Mesenchymal stem cell (in vitro differentiated cells and primary cell): ENCODE results near the gene ARG1.

Source experiments
- DNase-seq: peaks from one replicate; pipeline ENCODE4 v3.0.0-alpha.2; 2013
- H2AFZ ChIP-seq: one replicate; pipeline ENCODE4 v1.6.1; 2013; ENCODE audit warnings: low read depth, mild to moderate bottlenecking, control low read depth, inconsistent platforms, low read length, moderate library complexity
- H2AK5ac ChIP-seq: 2 replicates; pipeline ENCODE4 v1.6.1; 2013; ENCODE audit warnings: low read length, moderate library complexity, mild to moderate bottlenecking, inconsistent platforms; ENCODE audit not compliant: severe bottlenecking
- H2BK120ac ChIP-seq: one replicate; pipeline ENCODE4 v1.6.1; 2013; ENCODE audit warnings: low read depth, mild to moderate bottlenecking, inconsistent platforms, low read length, moderate library complexity
- H2BK12ac ChIP-seq, 2 experiments: one replicate each; pipeline ENCODE4 v1.6.1; 2013; ENCODE audit warnings: inconsistent platforms in 2 of 2, low read length in 2 of 2, mild to moderate bottlenecking in 2 of 2, moderate library complexity in 2 of 2, control low read depth in 1 of 2
- H2BK15ac ChIP-seq: one replicate; pipeline ENCODE4 v1.6.1; 2013; ENCODE audit warnings: mild to moderate bottlenecking, low read depth, inconsistent platforms; ENCODE audit not compliant: poor library complexity, severe bottlenecking
- H2BK5ac ChIP-seq: 2 replicates; pipeline ENCODE4 v1.6.1; 2013; ENCODE audit warnings: low read depth, mild to moderate bottlenecking, low read length, control low read depth, inconsistent platforms; ENCODE audit not compliant: poor library complexity, severe bottlenecking
- H3K14ac ChIP-seq, 2 experiments: one replicate each; pipeline ENCODE4 v1.6.1; 2013; ENCODE audit warnings: inconsistent platforms in 2 of 2, low read length in 2 of 2, control low read depth in 1 of 2, mild to moderate bottlenecking in 1 of 2, moderate library complexity in 1 of 2
- H3K18ac ChIP-seq, 2 experiments: one replicate each; pipeline ENCODE4 v1.6.1; 2013; ENCODE audit warnings: inconsistent platforms in 2 of 2, low read length in 2 of 2, control low read depth in 1 of 2, low read depth in 1 of 2, mild to moderate bottlenecking in 1 of 2
- H3K23ac ChIP-seq, 2 experiments: one replicate each; pipeline ENCODE4 v1.6.1; 2013; ENCODE audit warnings: inconsistent platforms in 2 of 2, low read length in 2 of 2, mild to moderate bottlenecking in 2 of 2, moderate library complexity in 2 of 2, control low read depth in 1 of 2
- H3K27ac ChIP-seq: 2 replicates; pipeline ENCODE4 v1.5.1; 2013; ENCODE audit warnings: mild to moderate bottlenecking, moderate library complexity, low read length, control low read depth, inconsistent platforms; ENCODE audit not compliant: poor library complexity, severe bottlenecking
- H3K27me3 ChIP-seq, 2 experiments: 2 replicates each; pipeline versions ENCODE4 v1.6.1 to v1.7.0; 2013; ENCODE audit warnings: low read length in 2 of 2, mild to moderate bottlenecking in 2 of 2, moderate library complexity in 2 of 2, control low read depth in 1 of 2, inconsistent platforms in 1 of 2; ENCODE audit not compliant: control insufficient read depth in 1 of 2, insufficient read depth in 1 of 2
- H3K36me3 ChIP-seq, 2 experiments: 2 replicates each; pipeline versions ENCODE4 v1.6.1 to v1.7.0; 2013; ENCODE audit warnings: low read length in 2 of 2, control low read depth in 1 of 2, inconsistent platforms in 1 of 2, low read depth in 1 of 2, mild to moderate bottlenecking in 1 of 2; ENCODE audit not compliant: insufficient read depth in 2 of 2, control insufficient read depth in 1 of 2
- H3K4ac ChIP-seq, 2 experiments: one replicate each; pipeline ENCODE4 v1.6.1; 2013; ENCODE audit warnings: inconsistent platforms in 2 of 2, low read length in 2 of 2, mild to moderate bottlenecking in 2 of 2, moderate library complexity in 2 of 2, control low read depth in 1 of 2, low read depth in 1 of 2
- H3K4me1 ChIP-seq: 2 replicates; pipeline ENCODE4 v1.6.1; 2013; ENCODE audit warnings: low read depth, low read length, control low read depth; ENCODE audit not compliant: control insufficient read depth, insufficient read depth
- H3K4me2 ChIP-seq: 2 replicates; pipeline ENCODE4 v1.6.1; 2013; ENCODE audit warnings: low read length, mild to moderate bottlenecking, inconsistent platforms; ENCODE audit not compliant: poor library complexity, severe bottlenecking
- H3K4me3 ChIP-seq, 2 experiments: 2 replicates each; pipeline versions ENCODE4 v1.5.1 to v1.7.0; 2013; ENCODE audit warnings: low read length in 2 of 2, mild to moderate bottlenecking in 2 of 2, control low read depth in 1 of 2, low read depth in 1 of 2; ENCODE audit not compliant: insufficient read depth in 1 of 2
- H3K79me1 ChIP-seq: replicated peaks from 2 replicates; pipeline ENCODE4 v1.6.1; 2013; ENCODE audit warnings: mild to moderate bottlenecking, control low read depth, low read length, inconsistent platforms; ENCODE audit not compliant: poor library complexity, severe bottlenecking
- H3K9ac ChIP-seq: 2 replicates; pipeline ENCODE4 v1.7.0; 2013; ENCODE audit warnings: mild to moderate bottlenecking, low read length, moderate library complexity
- H3K9me3 ChIP-seq: 2 replicates; pipeline ENCODE4 v1.7.0; 2013; ENCODE audit warnings: mild to moderate bottlenecking, low read length; ENCODE audit not compliant: control insufficient read depth
- H4K8ac ChIP-seq: one replicate; pipeline ENCODE4 v1.6.1; 2013; ENCODE audit warnings: inconsistent platforms, mild to moderate bottlenecking, low read length, moderate library complexity
- H4K91ac ChIP-seq: one replicate; pipeline ENCODE4 v1.6.1; 2013; ENCODE audit warnings: mild to moderate bottlenecking, low read length, inconsistent platforms
- WGBS: methylation state at CpG from one replicate; pipeline ENCODE4 v1.1.7; 2013; ENCODE audit warnings: mixed read lengths; 5-methylcytosine and 5-hydroxymethylcytosine counted together

The ARG1 gene

GRCh38 chr6:131552572-131552971, 20.5 kb upstream of the ARG1 start:
- Histone ChIP-seq H3K18ac (no peak overlapping the region), H2BK12ac (no peak overlapping the region), H2AFZ (no peak overlapping the region), H3K9ac (no peak overlapping the region), H3K79me1 (no peaks in the 10 kb centered on the region), H3K4me1 (no peaks in the 10 kb centered on the region), H3K27me3 (peaks cover 0 to 5% of the 10 kb centered on the region in 2 experiments), H3K14ac (no peak overlapping the region), H3K27ac (no peak overlapping the region), H3K4me3 (no peak overlapping the region), H2AK5ac (no peak overlapping the region), H2BK15ac (no peak overlapping the region), H3K4ac (no peak overlapping the region), H3K9me3 (no peaks in the 10 kb centered on the region), H4K8ac (no peak overlapping the region), H4K91ac (no peak overlapping the region), H2BK120ac (no peak overlapping the region), H3K36me3 (no peaks in the 10 kb centered on the region), H3K23ac (no peak overlapping the region), H2BK5ac (no peak overlapping the region), H3K4me2 (no peak overlapping the region)
- no peak for DNase-seq
- no CpG with 5 or more reads among the region's 3 CpGs for WGBS

- Histone ChIP-seq H2BK15ac (no peak overlapping the region), H4K91ac (no peak overlapping the region), H3K9me3 (no peaks in the 10 kb centered on the region), H2BK12ac (no peak overlapping the region), H3K27me3 (no peaks in the 10 kb centered on the region), H3K9ac (no peak overlapping the region), H3K4me3 (no peak overlapping the region), H3K14ac (no peak overlapping the region), H2AK5ac (no peak overlapping the region), H3K27ac (no peak overlapping the region), H3K4me2 (no peak overlapping the region), H3K4me1 (no peaks in the 10 kb centered on the region), H4K8ac (no peak overlapping the region), H2BK120ac (no peak overlapping the region), H2AFZ (no peak overlapping the region), H3K4ac (no peak overlapping the region), H3K23ac (no peak overlapping the region), H2BK5ac (no peak overlapping the region), H3K79me1 (no peaks in the 10 kb centered on the region), H3K36me3 (no peaks in the 10 kb centered on the region), H3K18ac (no peak overlapping the region)
- no peak for DNase-seq
These were observed 17.0 kb upstream of the ARG1 start for GRCh38 chr6:131555992-131556391.

GRCh38 chr6:131558922-131559321, 14.1 kb upstream of the ARG1 start:
- Histone ChIP-seq H3K79me1 (no peaks in the 10 kb centered on the region), H4K8ac (no peak overlapping the region), H2BK120ac (no peak overlapping the region), H3K4me3 (no peak overlapping the region), H3K4ac (no peak overlapping the region), H3K27ac (no peak overlapping the region), H3K9ac (no peak overlapping the region), H3K23ac (no peak overlapping the region), H2BK12ac (no peak overlapping the region), H3K4me2 (no peak overlapping the region), H4K91ac (no peak overlapping the region), H2BK15ac (no peak overlapping the region), H3K14ac (no peak overlapping the region), H2AFZ (no peak overlapping the region), H3K27me3 (no peaks in the 10 kb centered on the region), H3K4me1 (no peaks in the 10 kb centered on the region), H3K18ac (no peak overlapping the region), H3K36me3 (no peaks in the 10 kb centered on the region), H2AK5ac (no peak overlapping the region), H2BK5ac (no peak overlapping the region), H3K9me3 (no peaks in the 10 kb centered on the region)
- DNase-seq, result no peak
- 72% methylated on average over 4 of the region's 4 CpGs for WGBS

GRCh38 chr6:131561925-131562707, 10.9 kb upstream of the ARG1 start:
- H3K9ac ChIP-seq, result no peak overlapping the region
- no peak overlapping the region for H3K14ac ChIP-seq
- DNase-seq, result no peak
- H3K27ac ChIP-seq, result no peak overlapping the region
- H2AK5ac ChIP-seq, result no peak overlapping the region
- no peak overlapping the region for H4K91ac ChIP-seq
- no peaks in the 10 kb centered on the region for H3K9me3 ChIP-seq
- H2BK12ac ChIP-seq, result no peak overlapping the region
- H3K36me3 ChIP-seq, result no peaks in the 10 kb centered on the region
- no peak overlapping the region for H3K4ac ChIP-seq
- H2BK5ac ChIP-seq, result no peak overlapping the region
- H2BK120ac ChIP-seq, result no peak overlapping the region
- no peaks in the 10 kb centered on the region for H3K4me1 ChIP-seq
- H3K27me3 ChIP-seq, result no peaks in the 10 kb centered on the region
- no peak overlapping the region for H3K4me2 ChIP-seq
- no peak overlapping the region for H4K8ac ChIP-seq
- H2AFZ ChIP-seq, result no peak overlapping the region
- no peak overlapping the region for H2BK15ac ChIP-seq
- WGBS, result 92% methylated on average over 4 of the region's 4 CpGs
- no peak overlapping the region for H3K4me3 ChIP-seq
- no peak overlapping the region for H3K23ac ChIP-seq
- H3K18ac ChIP-seq, result no peak overlapping the region
- no peaks in the 10 kb centered on the region for H3K79me1 ChIP-seq
